VCaP (cell line): Measurements from ENCODE around the gene ESD.
"Not testable (repeated sequence)": the region's sequence is repeated elsewhere in the genome, so short reads cannot be mapped to it uniquely, and the experiment has no call there.

ENCODE experiments used
- H3K27ac ChIP-seq: fragments of 450-650 bp; 2 replicates; pipeline ENCODE4 v1.5.1; 2017
- TF ChIP-seq, protein P1 (sequence below): fragments of 450-650 bp; conservative IDR thresholded peaks from 2 replicates; pipeline ENCODE4 v1.5.1; 2017; ENCODE audit warnings: mild to moderate bottlenecking, moderate library complexity

ESD gene

GRCh38 chr13:46771693-46772092, 25.3 kb downstream of the ESD start:
- H3K27ac ChIP-seq, result no peak overlapping the region
- TF ChIP-seq, protein P1, sequence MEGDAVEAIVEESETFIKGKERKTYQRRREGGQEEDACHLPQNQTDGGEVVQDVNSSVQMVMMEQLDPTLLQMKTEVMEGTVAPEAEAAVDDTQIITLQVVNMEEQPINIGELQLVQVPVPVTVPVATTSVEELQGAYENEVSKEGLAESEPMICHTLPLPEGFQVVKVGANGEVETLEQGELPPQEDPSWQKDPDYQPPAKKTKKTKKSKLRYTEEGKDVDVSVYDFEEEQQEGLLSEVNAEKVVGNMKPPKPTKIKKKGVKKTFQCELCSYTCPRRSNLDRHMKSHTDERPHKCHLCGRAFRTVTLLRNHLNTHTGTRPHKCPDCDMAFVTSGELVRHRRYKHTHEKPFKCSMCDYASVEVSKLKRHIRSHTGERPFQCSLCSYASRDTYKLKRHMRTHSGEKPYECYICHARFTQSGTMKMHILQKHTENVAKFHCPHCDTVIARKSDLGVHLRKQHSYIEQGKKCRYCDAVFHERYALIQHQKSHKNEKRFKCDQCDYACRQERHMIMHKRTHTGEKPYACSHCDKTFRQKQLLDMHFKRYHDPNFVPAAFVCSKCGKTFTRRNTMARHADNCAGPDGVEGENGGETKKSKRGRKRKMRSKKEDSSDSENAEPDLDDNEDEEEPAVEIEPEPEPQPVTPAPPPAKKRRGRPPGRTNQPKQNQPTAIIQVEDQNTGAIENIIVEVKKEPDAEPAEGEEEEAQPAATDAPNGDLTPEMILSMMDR, result no peak

- H3K27ac ChIP-seq, result not testable (repeated sequence)
These were observed 27.0 kb downstream of the ESD start for GRCh38 chr13:46769925-46770324.

DNA sequence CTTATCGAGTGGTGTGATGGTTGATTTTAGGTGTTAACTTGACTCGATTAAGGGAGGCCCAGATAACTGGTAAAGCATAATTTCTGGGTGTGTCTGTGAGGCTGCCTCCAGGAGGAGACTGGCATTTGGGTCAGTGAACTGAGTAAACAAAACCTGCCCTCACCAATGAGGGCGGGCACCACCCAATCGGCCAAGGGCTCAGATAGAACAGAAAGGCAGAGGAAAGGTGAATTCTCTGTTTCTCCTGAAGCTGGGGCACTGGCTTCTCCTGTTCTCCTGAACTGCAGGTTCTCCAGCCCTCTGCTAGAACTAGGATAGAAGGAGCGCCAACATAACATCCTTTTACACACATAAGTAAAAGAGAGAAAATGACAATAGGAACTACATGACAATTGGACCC, 35.1 kb downstream of the ESD start:
- TF ChIP-seq, protein P1, result no peak
- H3K27ac ChIP-seq, result peak overlapping the region; percentile 90

GRCh38 chr13:46761174-46761573, 35.8 kb downstream of the ESD start:
- peak overlapping the region; percentile 90 for H3K27ac ChIP-seq
- TF ChIP-seq, protein P1, result no peak

DNA sequence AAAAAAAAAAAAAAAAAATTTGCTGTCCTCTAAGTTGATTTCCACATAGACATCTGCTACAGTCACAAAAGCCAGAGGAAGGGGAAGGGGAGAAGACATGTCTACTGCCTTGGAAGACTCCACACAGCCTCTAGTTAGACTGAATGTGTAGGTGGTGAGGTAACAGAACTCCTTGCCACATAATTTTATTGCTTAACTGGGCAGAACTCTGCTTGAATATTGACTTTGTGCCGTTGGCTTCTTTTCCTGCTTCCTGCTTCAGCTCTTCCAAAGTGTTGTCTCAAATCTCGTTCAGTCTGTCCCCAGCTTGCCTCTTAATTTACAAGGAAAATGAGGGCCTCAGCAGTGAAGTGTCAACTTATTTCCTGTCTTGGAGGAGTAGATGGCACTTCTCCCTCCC, 37.1 kb downstream of the ESD start:
- TF ChIP-seq, protein P1, result no peak

GRCh38 chr13:46757640-46758039, 39.3 kb downstream of the ESD start:
- TF ChIP-seq, protein P1, result no peak

More for the DNA sequence above, 37.1 kb downstream of the ESD start:
- H3K27ac ChIP-seq, result peak overlapping the region; percentile 90

GRCh38 chr13:46756977-46757376, 40.0 kb downstream of the ESD start:
- H3K27ac ChIP-seq, result peak overlapping the region; percentile 90
- TF ChIP-seq, protein P1, result no peak

More at GRCh38 chr13:46757640-46758039, 39.3 kb downstream of the ESD start:
- H3K27ac ChIP-seq, result peak overlapping the region; percentile 90

DNA sequence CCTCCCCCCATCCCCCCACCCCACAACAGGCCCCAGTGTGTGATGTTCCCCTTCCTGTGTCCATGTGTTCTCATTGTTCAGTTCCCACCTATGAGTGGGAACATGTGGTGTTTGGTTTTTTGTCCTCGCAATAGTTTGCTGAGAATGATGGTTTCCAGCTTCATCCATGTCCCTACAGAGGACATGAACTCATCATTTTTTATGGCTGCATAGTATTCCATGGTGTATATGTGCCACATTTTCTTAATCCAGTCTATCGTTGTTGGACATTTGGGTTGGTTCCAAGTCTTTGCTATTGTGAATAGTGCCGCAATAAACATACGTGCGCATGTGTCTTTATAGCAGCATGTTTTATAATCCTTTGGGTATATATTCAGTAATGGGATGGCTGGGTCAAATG, 41.5 kb downstream of the ESD start:
- H3K27ac ChIP-seq, result not testable (repeated sequence)

DNA sequence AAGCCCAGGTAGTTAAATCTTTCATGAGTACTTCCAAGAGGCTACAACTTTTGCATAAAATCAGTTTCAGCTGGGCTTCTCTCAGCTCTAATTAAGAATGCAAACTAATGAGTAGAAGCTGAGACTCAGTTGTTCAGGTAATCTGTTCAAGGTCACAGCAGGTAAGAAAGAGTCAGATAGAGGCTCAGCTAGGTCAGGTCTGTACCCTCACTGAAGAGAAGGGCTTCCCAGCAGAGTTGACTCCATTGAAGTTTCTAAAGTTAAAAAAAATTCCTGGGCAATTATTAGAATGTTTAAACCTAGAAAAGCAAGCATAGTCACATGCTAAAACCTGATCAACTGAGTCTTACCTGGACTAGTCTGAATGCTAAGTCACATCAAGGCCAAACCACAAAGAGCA, 42.1 kb downstream of the ESD start:
- TF ChIP-seq, protein P1, result no peak
- no peak overlapping the region for H3K27ac ChIP-seq
